ENCODE data around the gene PPP2R2C. TPM values are rescaled to one million over a fixed set of nuclear protein-coding genes. Genes with fewer than 3 reads are reported as not detected.
A peak's percentile ranks its signal among the peaks of the same experiment; 100 is the strongest.

Gene PPP2R2C
- total and polyA plus RNA-seq, 2 experiments from 2014 or later, result 1.3 to 9.2 TPM

DNA sequence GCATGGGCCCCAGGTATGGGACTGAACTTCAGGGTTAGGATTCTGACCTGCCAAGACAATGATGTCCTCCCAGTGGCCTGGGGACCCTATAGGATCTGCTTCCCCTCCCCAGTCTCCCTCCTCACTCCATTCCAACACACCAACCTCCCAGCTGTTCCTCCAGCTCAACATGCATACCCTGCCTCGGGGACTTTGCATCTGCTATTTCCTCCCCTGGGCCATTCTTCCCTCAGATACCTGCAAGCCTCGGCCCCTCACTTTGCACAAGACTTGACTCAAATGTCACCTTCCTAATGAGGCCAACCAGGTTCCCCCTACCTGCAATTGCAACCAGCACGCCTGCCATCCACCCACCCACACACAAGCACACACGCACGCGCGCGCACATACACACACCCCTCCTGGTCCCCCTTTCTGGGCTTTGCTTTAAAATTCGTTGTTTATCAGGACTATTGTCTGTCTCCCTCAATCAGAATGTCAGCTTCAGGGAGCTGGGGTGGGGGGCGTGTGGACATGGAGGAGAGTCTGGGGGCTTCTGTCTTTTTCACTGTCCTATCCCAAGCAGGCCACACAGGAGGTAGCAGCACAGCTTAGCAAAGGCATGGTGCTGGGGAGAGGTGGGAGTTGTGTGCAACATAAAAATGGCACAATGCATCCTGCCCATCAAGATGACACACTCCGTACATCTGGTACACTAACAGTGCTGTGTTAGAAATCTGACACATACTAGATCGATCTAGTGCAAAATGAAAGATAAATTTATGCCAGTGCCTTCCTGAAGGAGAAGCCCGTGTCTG lies 20.6 kb upstream of the PPP2R2C start:
- Histone ChIP-seq H3K27ac (ENCODE audit: low read depth) (no peak overlapping the region), H3F3A (replicated peaks; ENCODE audit: low read depth) (no peaks in the 10 kb centered on the region), H3K79me2 (replicated peaks; ENCODE audit: insufficient read depth) (no peaks in the 10 kb centered on the region), H3K4me2 (no peak overlapping the region), H3K36me3 (ENCODE audit: insufficient read depth) (no peaks in the 10 kb centered on the region), H2AFZ (no peak overlapping the region), H4K20me1 (replicated peaks; ENCODE audit: insufficient read depth) (no peaks in the 10 kb centered on the region), H3K4me3 (no peak overlapping the region), H3K4me1 (ENCODE audit: insufficient read depth) (no peaks in the 10 kb centered on the region; the same call in 1 of the 2 replicates), H3K27me3 (ENCODE audit: insufficient read depth) (no peaks in the 10 kb centered on the region), H3K9me2 (ENCODE audit: insufficient read depth) (no peaks in the 10 kb centered on the region)
- Mint-ChIP-seq H3K27ac (0 out of 2 replicates have a peak overlapping the region, but pooled peaks have one; percentile 8), H3K4me1 (peaks cover 16% of the 10 kb centered on the region), H3K27me3 (ENCODE audit: insufficient read depth, low read depth, poor library complexity) (peaks cover 5% of the 10 kb centered on the region), H3K4me3 (no peak overlapping the region), H3K9me3 (peaks cover 4% of the 10 kb centered on the region; the same call in 1 of the 3 replicates), H3K36me3 (ENCODE audit: low read depth) (no peaks in the 10 kb centered on the region)
- no peak for TF ChIP-seq STAT1 (IDR thresholded peaks at IDR 0.05; ENCODE audit: unreplicated experiment)
- DNase-seq (ENCODE audit: low spot score), result peak; percentile 4
- no peak for ATAC-seq

DNA sequence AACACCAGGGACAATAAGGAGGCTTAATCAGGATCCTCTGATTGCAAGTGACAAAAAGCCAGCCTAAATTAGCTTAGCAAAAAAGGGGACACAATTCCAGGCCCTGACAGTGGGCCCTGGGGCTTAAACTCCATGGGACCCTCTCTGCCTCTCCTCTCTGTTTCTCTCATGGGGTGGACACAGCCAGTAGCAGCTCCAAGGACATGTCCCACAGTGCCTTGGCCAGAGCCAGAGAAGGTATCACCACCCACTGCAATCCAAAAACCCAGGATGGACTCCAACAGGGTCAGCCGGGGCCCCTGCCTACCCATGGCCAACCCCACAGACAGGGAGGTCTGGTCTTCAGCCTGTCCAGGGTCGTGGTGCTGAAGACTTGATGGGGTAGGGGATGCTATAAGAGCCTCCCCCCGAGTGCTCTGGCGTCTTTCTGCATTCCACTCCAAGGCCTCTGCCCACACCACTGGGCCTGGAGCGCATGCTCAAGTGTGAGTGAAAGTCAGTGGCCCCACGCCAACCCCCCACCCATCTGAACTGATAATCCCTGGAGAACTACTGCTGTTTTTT lies 19.7 kb upstream of the PPP2R2C start:
- Histone ChIP-seq H3K9me2 (ENCODE audit: insufficient read depth) (no peaks in the 10 kb centered on the region), H3K4me1 (ENCODE audit: insufficient read depth) (no peaks in the 10 kb centered on the region; the same call in 1 of the 2 replicates), H3K36me3 (ENCODE audit: insufficient read depth) (no peaks in the 10 kb centered on the region), H2AFZ (no peak overlapping the region), H3K79me2 (replicated peaks; ENCODE audit: insufficient read depth) (no peaks in the 10 kb centered on the region), H3F3A (replicated peaks; ENCODE audit: low read depth) (no peaks in the 10 kb centered on the region), H3K4me2 (no peak overlapping the region), H3K27ac (ENCODE audit: low read depth) (no peak overlapping the region), H3K4me3 (no peak overlapping the region), H3K27me3 (ENCODE audit: insufficient read depth) (no peaks in the 10 kb centered on the region), H4K20me1 (replicated peaks; ENCODE audit: insufficient read depth) (no peaks in the 10 kb centered on the region)
- Mint-ChIP-seq H3K4me1 (peaks cover 16% of the 10 kb centered on the region), H3K9me3 (peaks cover 4% of the 10 kb centered on the region; the same call in 1 of the 3 replicates), H3K4me3 (no peak overlapping the region), H3K36me3 (ENCODE audit: low read depth) (no peaks in the 10 kb centered on the region), H3K27ac (no peak overlapping the region), H3K27me3 (ENCODE audit: insufficient read depth, low read depth, poor library complexity) (peaks cover 5% of the 10 kb centered on the region)
- DNase-seq (ENCODE audit: low spot score) (no peak), ATAC-seq (no peak)
- TF ChIP-seq, protein P1, sequence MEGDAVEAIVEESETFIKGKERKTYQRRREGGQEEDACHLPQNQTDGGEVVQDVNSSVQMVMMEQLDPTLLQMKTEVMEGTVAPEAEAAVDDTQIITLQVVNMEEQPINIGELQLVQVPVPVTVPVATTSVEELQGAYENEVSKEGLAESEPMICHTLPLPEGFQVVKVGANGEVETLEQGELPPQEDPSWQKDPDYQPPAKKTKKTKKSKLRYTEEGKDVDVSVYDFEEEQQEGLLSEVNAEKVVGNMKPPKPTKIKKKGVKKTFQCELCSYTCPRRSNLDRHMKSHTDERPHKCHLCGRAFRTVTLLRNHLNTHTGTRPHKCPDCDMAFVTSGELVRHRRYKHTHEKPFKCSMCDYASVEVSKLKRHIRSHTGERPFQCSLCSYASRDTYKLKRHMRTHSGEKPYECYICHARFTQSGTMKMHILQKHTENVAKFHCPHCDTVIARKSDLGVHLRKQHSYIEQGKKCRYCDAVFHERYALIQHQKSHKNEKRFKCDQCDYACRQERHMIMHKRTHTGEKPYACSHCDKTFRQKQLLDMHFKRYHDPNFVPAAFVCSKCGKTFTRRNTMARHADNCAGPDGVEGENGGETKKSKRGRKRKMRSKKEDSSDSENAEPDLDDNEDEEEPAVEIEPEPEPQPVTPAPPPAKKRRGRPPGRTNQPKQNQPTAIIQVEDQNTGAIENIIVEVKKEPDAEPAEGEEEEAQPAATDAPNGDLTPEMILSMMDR (conservative IDR thresholded peaks at IDR 0.05; ENCODE audit: low read depth in 2 of 2), result no peak
- TF ChIP-seq ZNF462 (CRISPR knock-in tag; IDR thresholded peaks at IDR 0.05), result no peak
- TF ChIP-seq NANOG (IDR thresholded peaks at IDR 0.05; ENCODE audit: borderline replicate concordance), result no peak

Measured in GM23338 (cell line).